Measurements from ENCODE around the gene RRP7A. TPM values are rescaled to one million over a fixed set of nuclear protein-coding genes. Genes with fewer than 3 reads are reported as not detected.

RRP7A gene
- total and polyA plus RNA-seq, 2 of the 13 experiments (the other 11 are each of a cell fraction or from before 2014, with no cell fraction given): 15.3 to 41.6 TPM

DNA sequence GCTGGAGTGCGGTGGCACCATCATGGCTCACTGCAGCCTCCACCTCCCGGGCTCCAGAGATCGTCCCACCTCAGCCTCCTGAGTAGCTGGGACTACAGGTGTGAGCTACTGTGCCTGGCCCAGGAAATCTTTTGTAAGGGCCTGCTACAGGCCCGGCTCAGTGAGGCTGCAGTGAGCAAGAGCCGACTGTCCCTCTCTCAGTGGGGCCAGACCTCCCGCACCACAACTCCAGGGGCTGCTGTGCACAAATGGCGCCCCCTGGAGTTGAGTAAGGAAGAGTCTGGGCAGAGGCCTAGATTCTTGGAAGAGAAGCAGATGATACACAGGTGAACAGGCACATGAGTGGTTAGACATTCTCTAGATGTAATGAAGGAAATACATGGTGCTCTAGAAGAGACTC, 41.2 kb upstream of the RRP7A start (continued):
- TF ChIP-seq FIP1L1 (IDR thresholded peaks at IDR 0.05; ENCODE audit: borderline replicate concordance, insufficient read depth, low read depth, low read length) (no peak), RAD21 (CRISPR knock-in tag; IDR thresholded peaks at IDR 0.05) (peak; percentile 43), KDM2A (CRISPR knock-in tag; IDR thresholded peaks at IDR 0.05; ENCODE audit: borderline replicate concordance, low read depth) (peak; percentile 36; the same call in 1 of the 2 replicates), SRY (CRISPR knock-in tag; IDR thresholded peaks at IDR 0.05) (0 out of 2 replicates have a peak, but pooled peaks have one; percentile 28), ZBTB26 (CRISPR knock-in tag; IDR thresholded peaks at IDR 0.05; ENCODE audit: borderline replicate concordance) (no peak), ZFAT (CRISPR knock-in tag; conservative IDR thresholded peaks at IDR 0.05) (no peak), TAF15 (IDR thresholded peaks at IDR 0.05; ENCODE audit: low read depth, low read length, poor library complexity, severe bottlenecking) (no peak), CCDC6 (CRISPR knock-in tag; IDR thresholded peaks at IDR 0.05) (no peak), SIN3B (IDR thresholded peaks at IDR 0.05; ENCODE audit: low read length) (no peak), MTF2 (CRISPR knock-in tag; IDR thresholded peaks at IDR 0.05; ENCODE audit: borderline replicate concordance) (no peak), RXRA (CRISPR knock-in tag; IDR thresholded peaks at IDR 0.05) (no peak), ZNF879 (CRISPR knock-in tag; IDR thresholded peaks at IDR 0.05) (no peak), ARID4A (CRISPR knock-in tag; IDR thresholded peaks at IDR 0.05; ENCODE audit: borderline replicate concordance) (no peak), ZNF441 (CRISPR knock-in tag; IDR thresholded peaks at IDR 0.05; ENCODE audit: borderline replicate concordance) (no peak), SPEN (CRISPR knock-in tag; IDR thresholded peaks at IDR 0.05; ENCODE audit: low read depth) (no peak), MATR3 (CRISPR knock-in tag; IDR thresholded peaks at IDR 0.05) (no peak), HCFC1 (IDR thresholded peaks at IDR 0.05; ENCODE audit: low read depth, low read length) (no peak), SMC3 (IDR thresholded peaks at IDR 0.05; ENCODE audit: low read length) (peak; percentile 33; the same call in 1 of the 2 replicates)
- TF ChIP-seq, protein P1, sequence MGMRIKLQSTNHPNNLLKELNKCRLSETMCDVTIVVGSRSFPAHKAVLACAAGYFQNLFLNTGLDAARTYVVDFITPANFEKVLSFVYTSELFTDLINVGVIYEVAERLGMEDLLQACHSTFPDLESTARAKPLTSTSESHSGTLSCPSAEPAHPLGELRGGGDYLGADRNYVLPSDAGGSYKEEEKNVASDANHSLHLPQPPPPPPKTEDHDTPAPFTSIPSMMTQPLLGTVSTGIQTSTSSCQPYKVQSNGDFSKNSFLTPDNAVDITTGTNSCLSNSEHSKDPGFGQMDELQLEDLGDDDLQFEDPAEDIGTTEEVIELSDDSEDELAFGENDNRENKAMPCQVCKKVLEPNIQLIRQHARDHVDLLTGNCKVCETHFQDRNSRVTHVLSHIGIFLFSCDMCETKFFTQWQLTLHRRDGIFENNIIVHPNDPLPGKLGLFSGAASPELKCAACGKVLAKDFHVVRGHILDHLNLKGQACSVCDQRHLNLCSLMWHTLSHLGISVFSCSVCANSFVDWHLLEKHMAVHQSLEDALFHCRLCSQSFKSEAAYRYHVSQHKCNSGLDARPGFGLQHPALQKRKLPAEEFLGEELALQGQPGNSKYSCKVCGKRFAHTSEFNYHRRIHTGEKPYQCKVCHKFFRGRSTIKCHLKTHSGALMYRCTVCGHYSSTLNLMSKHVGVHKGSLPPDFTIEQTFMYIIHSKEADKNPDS (CRISPR knock-in tag; IDR thresholded peaks at IDR 0.05): no peak
- TF ChIP-seq, protein P2, sequence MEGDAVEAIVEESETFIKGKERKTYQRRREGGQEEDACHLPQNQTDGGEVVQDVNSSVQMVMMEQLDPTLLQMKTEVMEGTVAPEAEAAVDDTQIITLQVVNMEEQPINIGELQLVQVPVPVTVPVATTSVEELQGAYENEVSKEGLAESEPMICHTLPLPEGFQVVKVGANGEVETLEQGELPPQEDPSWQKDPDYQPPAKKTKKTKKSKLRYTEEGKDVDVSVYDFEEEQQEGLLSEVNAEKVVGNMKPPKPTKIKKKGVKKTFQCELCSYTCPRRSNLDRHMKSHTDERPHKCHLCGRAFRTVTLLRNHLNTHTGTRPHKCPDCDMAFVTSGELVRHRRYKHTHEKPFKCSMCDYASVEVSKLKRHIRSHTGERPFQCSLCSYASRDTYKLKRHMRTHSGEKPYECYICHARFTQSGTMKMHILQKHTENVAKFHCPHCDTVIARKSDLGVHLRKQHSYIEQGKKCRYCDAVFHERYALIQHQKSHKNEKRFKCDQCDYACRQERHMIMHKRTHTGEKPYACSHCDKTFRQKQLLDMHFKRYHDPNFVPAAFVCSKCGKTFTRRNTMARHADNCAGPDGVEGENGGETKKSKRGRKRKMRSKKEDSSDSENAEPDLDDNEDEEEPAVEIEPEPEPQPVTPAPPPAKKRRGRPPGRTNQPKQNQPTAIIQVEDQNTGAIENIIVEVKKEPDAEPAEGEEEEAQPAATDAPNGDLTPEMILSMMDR (CRISPR knock-in tag; IDR thresholded peaks at IDR 0.05): peak; percentile 73
- TF ChIP-seq, protein P3, sequence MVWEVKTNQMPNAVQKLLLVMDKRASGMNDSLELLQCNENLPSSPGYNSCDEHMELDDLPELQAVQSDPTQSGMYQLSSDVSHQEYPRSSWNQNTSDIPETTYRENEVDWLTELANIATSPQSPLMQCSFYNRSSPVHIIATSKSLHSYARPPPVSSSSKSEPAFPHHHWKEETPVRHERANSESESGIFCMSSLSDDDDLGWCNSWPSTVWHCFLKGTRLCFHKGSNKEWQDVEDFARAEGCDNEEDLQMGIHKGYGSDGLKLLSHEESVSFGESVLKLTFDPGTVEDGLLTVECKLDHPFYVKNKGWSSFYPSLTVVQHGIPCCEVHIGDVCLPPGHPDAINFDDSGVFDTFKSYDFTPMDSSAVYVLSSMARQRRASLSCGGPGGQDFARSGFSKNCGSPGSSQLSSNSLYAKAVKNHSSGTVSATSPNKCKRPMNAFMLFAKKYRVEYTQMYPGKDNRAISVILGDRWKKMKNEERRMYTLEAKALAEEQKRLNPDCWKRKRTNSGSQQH (CRISPR knock-in tag; IDR thresholded peaks at IDR 0.05; ENCODE audit: low read depth): no peak
